A549 (cell line): Measurements from ENCODE around the gene BICC1. TPM values are rescaled to one million over a fixed set of nuclear protein-coding genes. Genes with fewer than 3 reads are reported as not detected.
A peak's percentile ranks its signal among the peaks of the same experiment; 100 is the strongest.

Source experiments
- ATAC-seq, 2 experiments: fragments of 200-7000 bp in 1 of 2; fragments of >200 bp in 1 of 2; cut with Nextera tagmentation in 1 of 2; cut with Tn5 transposase in 1 of 2; 3 replicates each; pipeline versions ENCODE4 v1.8.0 to v1.9.1; 2018 to 2020; ENCODE audit warnings: mild to moderate bottlenecking in 1 of 2, moderate library complexity in 1 of 2
- CTCF ChIA-PET: fragments of 300-600 bp; sonication (Branson Sonifier 250); formaldehyde crosslinking; extraction: SDS; loops from one replicate; lab custom pipeline; 2021; ENCODE audit warnings: antibody characterized with exemption, inconsistent platforms; lab: Yijun Ruan, JAX
- POLR2A ChIA-PET: fragments of 350-600 bp; formaldehyde crosslinking; extraction: SDS; loops from one replicate; lab custom pipeline; 2021; ENCODE audit warnings: antibody characterized with exemption, inconsistent platforms; lab: Yijun Ruan, JAX
- DNase-seq, 2 experiments: peaks; one replicate each; pipeline versions ENCODE4 v3.0.0 to v3.0.0-alpha.2; 2011 to 2016; ENCODE audit warnings: low read depth in 1 of 2, low spot score in 1 of 2
- FAIRE-seq: peaks from 2 replicates; lab custom pipeline; 2011; peaks lifted over from hg19 to GRCh38; lab: Jason Lieb, UNC
- H3K27ac ChIP-seq, 2 experiments: fragments of >200 bp; sonication (Bioruptor Twin); formaldehyde crosslinking; 3 replicates each; pipeline ENCODE4 v1.5.1; 2016 to 2017
- H3K4me1 ChIP-seq: fragments of >200 bp; sonication (Bioruptor Twin); formaldehyde crosslinking; 3 replicates; pipeline ENCODE4 v1.6.1; 2016
- H3K4me2 ChIP-seq: fragments of >200 bp; sonication (Bioruptor Twin); formaldehyde crosslinking; 3 replicates; pipeline ENCODE4 v1.6.1; 2016
- H3K4me3 ChIP-seq: fragments of >200 bp; sonication (Bioruptor Twin); formaldehyde crosslinking; 3 replicates; pipeline ENCODE4 v1.5.1; 2016
- H3K9me3 ChIP-seq: fragments of >200 bp; sonication (Bioruptor Twin); formaldehyde crosslinking; 3 replicates; pipeline ENCODE4 v1.6.1; 2016
- CEBPB ChIP-seq, 2 experiments: fragments of >200 bp in 1 of 2; sonication (Bioruptor Twin) in 1 of 2; formaldehyde crosslinking in 1 of 2; IDR thresholded peaks; 2 replicates each; pipeline ENCODE4 v1.6.1; 2012 to 2016
- EHF ChIP-seq: fragments of 250-450 bp; sonication (Bioruptor Pico); IDR thresholded peaks from 2 replicates; pipeline ENCODE4 v1.5.0; 2020; ENCODE audit warnings: mild to moderate bottlenecking
- EHMT2 ChIP-seq: fragments of 200-600 bp; sonication (generic); IDR thresholded peaks from 2 replicates; pipeline ENCODE4 v1.6.1; 2016; ENCODE audit warnings: antibody characterized with exemption, low read depth, mild to moderate bottlenecking, moderate library complexity
- ELK1 ChIP-seq: fragments of 150-350 bp; IDR thresholded peaks from 2 replicates; pipeline ENCODE4 v1.6.1; 2014; ENCODE audit warnings: low read depth, mild to moderate bottlenecking, low read length
- EP300 ChIP-seq, 2 experiments: fragments of >200 bp; sonication (Bioruptor Twin); formaldehyde crosslinking; IDR thresholded peaks; 2 replicates in 1 of 2; 3 replicates in 1 of 2; pipeline ENCODE4 v1.6.1; 2016 to 2017
- ESRRA ChIP-seq: fragments of 150-350 bp; IDR thresholded peaks from 2 replicates; pipeline ENCODE4 v1.6.1; 2014; ENCODE audit warnings: mild to moderate bottlenecking, low read length, borderline replicate concordance
- FOXS1 ChIP-seq: fragments of 250-450 bp; sonication (Bioruptor Pico); IDR thresholded peaks from 2 replicates; pipeline ENCODE4 v1.5.0; 2020; ENCODE audit warnings: mild to moderate bottlenecking, moderate library complexity
- GATA3 ChIP-seq: IDR thresholded peaks from 2 replicates; pipeline ENCODE4 v1.6.1; 2012; ENCODE audit warnings: borderline replicate concordance
- HDAC2 ChIP-seq: fragments of 200-600 bp; sonication (generic); IDR thresholded peaks from 2 replicates; pipeline ENCODE4 v1.6.1; 2016
- HES2 ChIP-seq: fragments of >200 bp; sonication (Bioruptor Twin); formaldehyde crosslinking; IDR thresholded peaks from 2 replicates; pipeline ENCODE4 v1.6.1; 2016
- MAFK ChIP-seq: fragments of 450-650 bp; IDR thresholded peaks from 2 replicates; pipeline ENCODE4 v1.6.1; 2014; ENCODE audit not compliant: partially characterized antibody
- POLR2A ChIP-seq: IDR thresholded peaks from 2 replicates; pipeline ENCODE4 v1.6.1; 2012; ENCODE audit warnings: mild to moderate bottlenecking, low read length
- RCOR1 ChIP-seq: fragments of 150-350 bp; IDR thresholded peaks from 2 replicates; pipeline ENCODE4 v1.6.1; 2014; ENCODE audit warnings: antibody characterized with exemption, low read length, low read depth
- RFX5 ChIP-seq: fragments of 450-650 bp; IDR thresholded peaks from 2 replicates; pipeline ENCODE4 v1.7.1; 2014; ENCODE audit warnings: antibody characterized with exemption, mild to moderate bottlenecking, moderate library complexity
- TP53 ChIP-seq: fragments of 250-450 bp; sonication (Bioruptor Pico); IDR thresholded peaks from 2 replicates; pipeline ENCODE4 v1.5.0; 2021; ENCODE audit warnings: mild to moderate bottlenecking, moderate library complexity
- ZFP36 ChIP-seq: fragments of 450-650 bp; IDR thresholded peaks from 2 replicates; pipeline ENCODE4 v1.6.1; 2014; ENCODE audit warnings: borderline replicate concordance; ENCODE audit not compliant: partially characterized antibody
- ZNF302 ChIP-seq: fragments of 250-450 bp; sonication (Bioruptor Pico); IDR thresholded peaks from 2 replicates; pipeline ENCODE4 v1.9.0; 2021; ENCODE audit warnings: inconsistent platforms, mild to moderate bottlenecking, moderate library complexity
- WGBS: methylation state at CpG from one replicate; pipeline ENCODE4 v1.1.6; 2017; ENCODE audit errors: missing lambda C conversion rate; 5-methylcytosine and 5-hydroxymethylcytosine counted together
- polyA plus RNA-seq, 4 experiments: library from polyadenylated mRNA; depleted of rRNA in 3 of 4; stranded (reverse); fragments of >200 nt; fragmentation: RNase III in 1 of 4; extraction: RNeasy Plus Mini Kit Qiagen cat#74134 plus additional on column Dnase treatment in 1 of 4; gene quantifications; 2 replicates in 3 of 4; 3 replicates in 1 of 4; pipeline ENCODE4 v1.2.3, GENCODE V29; 2011 to 2017
- TF ChIP-seq, protein P1 (sequence below): IDR thresholded peaks from 2 replicates; pipeline ENCODE4 v1.6.1; 2012; ENCODE audit warnings: low read depth, borderline replicate concordance
- TF ChIP-seq, protein P2 (sequence below): fragments of >200 bp; sonication (Bioruptor Twin); formaldehyde crosslinking; IDR thresholded peaks from 3 replicates; pipeline ENCODE4 v1.5.1; 2016

Gene BICC1
- polyA plus RNA-seq, 2 of the 4 experiments (the other 2 are of a cell fraction): 36.9 to 56.8 TPM

- no peak for ATAC-seq
- 0 out of 3 replicates have a peak overlapping the region, but pooled peaks have one; percentile 22 for H3K4me2 ChIP-seq
- POLR2A ChIA-PET: no interaction called here
These were observed 209.1 kb downstream of the BICC1 start for GRCh38 chr10:58721601-58722281.

GRCh38 chr10:58723186-58723585, 210.5 kb downstream of the BICC1 start:
- Histone ChIP-seq H3K9me3 (no peaks in the 10 kb centered on the region), H3K4me2 (peak overlapping the region; percentile 8; the same call in 2 of the 3 replicates), H3K4me1 (peaks cover 50% of the 10 kb centered on the region), H3K27ac (peak overlapping the region in 1 of 2 experiments; percentile 11; a peak in 1 of 6 replicates), H3K4me3 (no peak overlapping the region)
- FAIRE-seq (no peak), DNase-seq (no peak), ATAC-seq (no peak)
- ChIA-PET CTCF (no interaction called here), POLR2A (no interaction called here)
- WGBS: 77% methylated on average over 2 of the region's 2 CpGs
- no peak for TF ChIP-seq ZFP36

More at GRCh38 chr10:58721601-58722281, 209.1 kb downstream of the BICC1 start:
- no peaks in the 10 kb centered on the region for H3K9me3 ChIP-seq
- FAIRE-seq (no peak), DNase-seq (no peak)
- peaks cover 56% of the 10 kb centered on the region for H3K4me1 ChIP-seq
- TF ChIP-seq HES2 (no peak), GATA3 (no peak), MAFK (no peak), EHF (CRISPR knock-in tag) (no peak), ZFP36 (no peak), HDAC2 (no peak), TP53 (CRISPR knock-in tag) (no peak), EP300 (IDR thresholded peaks at IDR 0.05) (no peak), EHMT2 (no peak), RCOR1 (no peak), ESRRA (no peak), RFX5 (no peak), ELK1 (no peak), FOXS1 (no peak), ZNF302 (CRISPR knock-in tag) (no peak), POLR2A (no peak)
- TF ChIP-seq, protein P1, sequence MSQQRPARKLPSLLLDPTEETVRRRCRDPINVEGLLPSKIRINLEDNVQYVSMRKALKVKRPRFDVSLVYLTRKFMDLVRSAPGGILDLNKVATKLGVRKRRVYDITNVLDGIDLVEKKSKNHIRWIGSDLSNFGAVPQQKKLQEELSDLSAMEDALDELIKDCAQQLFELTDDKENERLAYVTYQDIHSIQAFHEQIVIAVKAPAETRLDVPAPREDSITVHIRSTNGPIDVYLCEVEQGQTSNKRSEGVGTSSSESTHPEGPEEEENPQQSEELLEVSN: no peak
- TF ChIP-seq, protein P2, sequence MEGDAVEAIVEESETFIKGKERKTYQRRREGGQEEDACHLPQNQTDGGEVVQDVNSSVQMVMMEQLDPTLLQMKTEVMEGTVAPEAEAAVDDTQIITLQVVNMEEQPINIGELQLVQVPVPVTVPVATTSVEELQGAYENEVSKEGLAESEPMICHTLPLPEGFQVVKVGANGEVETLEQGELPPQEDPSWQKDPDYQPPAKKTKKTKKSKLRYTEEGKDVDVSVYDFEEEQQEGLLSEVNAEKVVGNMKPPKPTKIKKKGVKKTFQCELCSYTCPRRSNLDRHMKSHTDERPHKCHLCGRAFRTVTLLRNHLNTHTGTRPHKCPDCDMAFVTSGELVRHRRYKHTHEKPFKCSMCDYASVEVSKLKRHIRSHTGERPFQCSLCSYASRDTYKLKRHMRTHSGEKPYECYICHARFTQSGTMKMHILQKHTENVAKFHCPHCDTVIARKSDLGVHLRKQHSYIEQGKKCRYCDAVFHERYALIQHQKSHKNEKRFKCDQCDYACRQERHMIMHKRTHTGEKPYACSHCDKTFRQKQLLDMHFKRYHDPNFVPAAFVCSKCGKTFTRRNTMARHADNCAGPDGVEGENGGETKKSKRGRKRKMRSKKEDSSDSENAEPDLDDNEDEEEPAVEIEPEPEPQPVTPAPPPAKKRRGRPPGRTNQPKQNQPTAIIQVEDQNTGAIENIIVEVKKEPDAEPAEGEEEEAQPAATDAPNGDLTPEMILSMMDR: no peak
- H3K27ac ChIP-seq: no peak overlapping the region
- H3K4me3 ChIP-seq: no peak overlapping the region
- CTCF ChIA-PET: no interaction called here
- 87% methylated on average over 4 of the region's 4 CpGs for WGBS

DNA sequence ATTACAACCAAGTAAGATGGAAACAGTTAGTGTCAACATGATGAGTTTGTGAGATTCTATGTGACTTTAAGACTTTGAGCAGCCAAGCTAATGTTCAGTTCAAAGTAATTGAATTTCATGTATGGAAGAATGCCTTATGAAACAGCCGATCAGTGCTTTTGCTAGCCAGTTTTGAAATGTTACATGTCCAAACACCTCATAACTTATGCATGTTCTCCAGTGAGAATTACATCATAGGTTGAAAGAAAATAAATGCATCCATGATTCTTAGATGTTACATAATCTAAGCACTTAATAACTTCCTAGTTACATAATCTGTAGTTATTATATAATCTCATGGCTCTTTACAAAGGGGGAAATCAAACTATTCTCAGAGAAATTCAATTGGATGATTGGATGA, 211.3 kb downstream of the BICC1 start:
- no peak for ATAC-seq
- FAIRE-seq: peak; percentile 86
- CTCF ChIA-PET: interaction anchor here (0.9 kb wide), 1 partner anchor 10 kb away, joined by 4 read pairs; no protein-coding TSS in a partner anchor
- H3K4me2 ChIP-seq: peak overlapping the region; percentile 8; the same call in 2 of the 3 replicates
- WGBS: 77% methylated on average over 1 of the region's 1 CpG
- no peak overlapping the region for H3K4me3 ChIP-seq
- no peak overlapping the region for H3K27ac ChIP-seq
- peaks cover 50% of the 10 kb centered on the region for H3K4me1 ChIP-seq
- POLR2A ChIA-PET: no interaction called here
- DNase-seq: no peak
- 0 out of 4 replicates have a peak, but pooled peaks of 1 of the 2 experiments have one; percentile 28 for TF ChIP-seq CEBPB (IDR thresholded peaks at IDR 0.05)
- TF ChIP-seq, protein P1: no peak
- no peaks in the 10 kb centered on the region for H3K9me3 ChIP-seq
